NCI-H2196 treated with DMSO at 0.1 percent for 48 hours (cell line): ENCODE measurements around the gene RPH3AL.
"Not testable (repeated sequence)": the region's sequence is repeated elsewhere in the genome, so short reads cannot be mapped to it uniquely, and the experiment has no call there.

Experiments used
- DNase-seq: peaks from one replicate; lab custom pipeline; 2025; ENCODE audit not compliant: unreplicated experiment; lab: John Stamatoyannopoulos, UW

RPH3AL gene

GRCh38 chr17:245020-245419, 107.6 kb downstream of the RPH3AL start:
- no peak for DNase-seq

GRCh38 chr17:243924-244323, 108.7 kb downstream of the RPH3AL start:
- not testable (repeated sequence) for DNase-seq

GRCh38 chr17:238964-239259, 113.7 kb downstream of the RPH3AL start:
- no peak for DNase-seq

- DNase-seq = no peak
These were observed 114.3 kb downstream of the RPH3AL start for GRCh38 chr17:238071-238963.

GRCh38 chr17:237406-237955, 115.1 kb downstream of the RPH3AL start:
- no peak for DNase-seq

- no peak for DNase-seq
These were observed 115.8 kb downstream of the RPH3AL start for GRCh38 chr17:236641-237405.

- no peak for DNase-seq
These were observed 116.6 kb downstream of the RPH3AL start for GRCh38 chr17:235831-236640.

GRCh38 chr17:234994-235830, 117.4 kb downstream of the RPH3AL start:
- DNase-seq = not testable (repeated sequence)

- not testable (repeated sequence) for DNase-seq
These were observed 118.2 kb downstream of the RPH3AL start for GRCh38 chr17:234163-234993.

GRCh38 chr17:233473-233941, 119.1 kb downstream of the RPH3AL start:
- DNase-seq = no peak

- no peak for DNase-seq
These were observed 120.4 kb downstream of the RPH3AL start for GRCh38 chr17:231966-232807.

GRCh38 chr17:231191-231965, 121.2 kb downstream of the RPH3AL start:
- no peak for DNase-seq

- DNase-seq = no peak
These were observed 122.2 kb downstream of the RPH3AL start for GRCh38 chr17:230395-230770.

GRCh38 chr17:229709-230394, 122.8 kb downstream of the RPH3AL start:
- no peak for DNase-seq

- no peak for DNase-seq
These were observed 123.5 kb downstream of the RPH3AL start for GRCh38 chr17:228951-229708.

- no peak for DNase-seq
These were observed 124.5 kb downstream of the RPH3AL start for GRCh38 chr17:227946-228615.
